GM06990 (cell line): ENCODE results near the gene HFE.

Experiments used
- DNase-seq: peaks from one replicate; pipeline ENCODE4 v3.0.0-alpha.2; 2011; ENCODE audit not compliant: insufficient read length; ENCODE audit errors: extremely low read depth
- H3K27me3 ChIP-seq: replicated peaks from 2 replicates; pipeline ENCODE4 v1.6.0; 2011; ENCODE audit warnings: low read length; ENCODE audit not compliant: control insufficient read depth, insufficient read depth
- H3K36me3 ChIP-seq: 2 replicates; pipeline ENCODE4 v1.5.1; 2011; ENCODE audit warnings: low read length; ENCODE audit not compliant: control insufficient read depth, insufficient read depth
- H3K4me3 ChIP-seq: replicated peaks from 2 replicates; pipeline ENCODE4 v1.5.1; 2011; ENCODE audit warnings: low read depth, mild to moderate bottlenecking, control low read depth, low read length
- TF ChIP-seq, protein P1 (sequence below): IDR thresholded peaks from 2 replicates; pipeline ENCODE4 v1.5.1; 2011; ENCODE audit warnings: low read length, control low read depth, mild to moderate bottlenecking, inconsistent platforms; ENCODE audit not compliant: insufficient read depth, poor library complexity, severe bottlenecking

The HFE gene, protein sequence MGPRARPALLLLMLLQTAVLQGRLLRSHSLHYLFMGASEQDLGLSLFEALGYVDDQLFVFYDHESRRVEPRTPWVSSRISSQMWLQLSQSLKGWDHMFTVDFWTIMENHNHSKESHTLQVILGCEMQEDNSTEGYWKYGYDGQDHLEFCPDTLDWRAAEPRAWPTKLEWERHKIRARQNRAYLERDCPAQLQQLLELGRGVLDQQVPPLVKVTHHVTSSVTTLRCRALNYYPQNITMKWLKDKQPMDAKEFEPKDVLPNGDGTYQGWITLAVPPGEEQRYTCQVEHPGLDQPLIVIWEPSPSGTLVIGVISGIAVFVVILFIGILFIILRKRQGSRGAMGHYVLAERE

DNA sequence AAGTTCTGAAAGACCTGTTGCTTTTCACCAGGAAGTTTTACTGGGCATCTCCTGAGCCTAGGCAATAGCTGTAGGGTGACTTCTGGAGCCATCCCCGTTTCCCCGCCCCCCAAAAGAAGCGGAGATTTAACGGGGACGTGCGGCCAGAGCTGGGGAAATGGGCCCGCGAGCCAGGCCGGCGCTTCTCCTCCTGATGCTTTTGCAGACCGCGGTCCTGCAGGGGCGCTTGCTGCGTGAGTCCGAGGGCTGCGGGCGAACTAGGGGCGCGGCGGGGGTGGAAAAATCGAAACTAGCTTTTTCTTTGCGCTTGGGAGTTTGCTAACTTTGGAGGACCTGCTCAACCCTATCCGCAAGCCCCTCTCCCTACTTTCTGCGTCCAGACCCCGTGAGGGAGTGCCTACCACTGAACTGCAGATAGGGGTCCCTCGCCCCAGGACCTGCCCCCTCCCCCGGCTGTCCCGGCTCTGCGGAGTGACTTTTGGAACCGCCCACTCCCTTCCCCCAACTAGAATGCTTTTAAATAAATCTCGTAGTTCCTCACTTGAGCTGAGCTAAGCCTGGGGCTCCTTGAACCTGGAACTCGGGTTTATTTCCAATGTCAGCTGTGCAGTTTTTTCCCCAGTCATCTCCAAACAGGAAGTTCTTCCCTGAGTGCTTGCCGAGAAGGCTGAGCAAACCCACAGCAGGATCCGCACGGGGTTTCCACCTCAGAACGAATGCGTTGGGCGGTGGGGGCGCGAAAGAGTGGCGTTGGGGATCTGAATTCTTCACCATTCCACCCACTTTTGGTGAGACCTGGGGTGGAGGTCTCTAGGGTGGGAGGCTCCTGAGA, at the start of gene HFE:
TSS of gene HFE (plus strand) at position 146 of the 832 bp plus-strand sequence. CDS start at position 158, 12 bp downstream.
- Histone ChIP-seq H3K36me3 (no peaks in the 10 kb centered on the region; the same call in 1 of the 2 replicates), H3K27me3 (no peaks in the 10 kb centered on the region), H3K4me3 (peak within 1 kb of the TSS; percentile 70)
- peak; percentile 50 for DNase-seq
- TF ChIP-seq, protein P1, sequence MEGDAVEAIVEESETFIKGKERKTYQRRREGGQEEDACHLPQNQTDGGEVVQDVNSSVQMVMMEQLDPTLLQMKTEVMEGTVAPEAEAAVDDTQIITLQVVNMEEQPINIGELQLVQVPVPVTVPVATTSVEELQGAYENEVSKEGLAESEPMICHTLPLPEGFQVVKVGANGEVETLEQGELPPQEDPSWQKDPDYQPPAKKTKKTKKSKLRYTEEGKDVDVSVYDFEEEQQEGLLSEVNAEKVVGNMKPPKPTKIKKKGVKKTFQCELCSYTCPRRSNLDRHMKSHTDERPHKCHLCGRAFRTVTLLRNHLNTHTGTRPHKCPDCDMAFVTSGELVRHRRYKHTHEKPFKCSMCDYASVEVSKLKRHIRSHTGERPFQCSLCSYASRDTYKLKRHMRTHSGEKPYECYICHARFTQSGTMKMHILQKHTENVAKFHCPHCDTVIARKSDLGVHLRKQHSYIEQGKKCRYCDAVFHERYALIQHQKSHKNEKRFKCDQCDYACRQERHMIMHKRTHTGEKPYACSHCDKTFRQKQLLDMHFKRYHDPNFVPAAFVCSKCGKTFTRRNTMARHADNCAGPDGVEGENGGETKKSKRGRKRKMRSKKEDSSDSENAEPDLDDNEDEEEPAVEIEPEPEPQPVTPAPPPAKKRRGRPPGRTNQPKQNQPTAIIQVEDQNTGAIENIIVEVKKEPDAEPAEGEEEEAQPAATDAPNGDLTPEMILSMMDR, result peak; percentile 10

DNA sequence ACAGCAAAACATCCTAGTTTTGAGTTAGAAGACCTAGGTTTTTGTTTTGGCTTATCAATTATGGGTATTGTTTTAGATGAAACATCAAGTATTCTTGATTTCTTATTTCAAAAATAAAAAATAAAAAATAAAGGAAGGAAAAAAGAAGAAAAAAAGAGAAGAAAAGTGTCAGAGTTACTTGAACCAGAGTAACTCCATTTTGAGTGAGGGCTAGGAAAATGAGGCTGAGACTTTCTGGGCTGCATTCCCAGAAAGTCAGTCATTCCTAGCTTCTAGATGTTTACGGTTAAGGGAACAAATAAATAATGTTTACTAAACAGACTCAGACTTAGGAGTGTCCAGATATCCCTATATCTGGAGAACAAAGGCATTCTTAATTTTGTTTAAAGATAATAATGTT, 45.3 kb upstream of the HFE start:
- Histone ChIP-seq H3K36me3 (no peaks in the 10 kb centered on the region), H3K27me3 (no peaks in the 10 kb centered on the region), H3K4me3 (no peak overlapping the region)
- TF ChIP-seq, protein P1, result no peak
- no peak for DNase-seq

GRCh38 chr6:26043384-26044139, 43.7 kb upstream of the HFE start:
- Histone ChIP-seq H3K36me3 (no peaks in the 10 kb centered on the region), H3K4me3 (peak overlapping the region; percentile 64), H3K27me3 (no peaks in the 10 kb centered on the region)
- TF ChIP-seq, protein P1, result no peak
- DNase-seq, result peak; percentile 86

DNA sequence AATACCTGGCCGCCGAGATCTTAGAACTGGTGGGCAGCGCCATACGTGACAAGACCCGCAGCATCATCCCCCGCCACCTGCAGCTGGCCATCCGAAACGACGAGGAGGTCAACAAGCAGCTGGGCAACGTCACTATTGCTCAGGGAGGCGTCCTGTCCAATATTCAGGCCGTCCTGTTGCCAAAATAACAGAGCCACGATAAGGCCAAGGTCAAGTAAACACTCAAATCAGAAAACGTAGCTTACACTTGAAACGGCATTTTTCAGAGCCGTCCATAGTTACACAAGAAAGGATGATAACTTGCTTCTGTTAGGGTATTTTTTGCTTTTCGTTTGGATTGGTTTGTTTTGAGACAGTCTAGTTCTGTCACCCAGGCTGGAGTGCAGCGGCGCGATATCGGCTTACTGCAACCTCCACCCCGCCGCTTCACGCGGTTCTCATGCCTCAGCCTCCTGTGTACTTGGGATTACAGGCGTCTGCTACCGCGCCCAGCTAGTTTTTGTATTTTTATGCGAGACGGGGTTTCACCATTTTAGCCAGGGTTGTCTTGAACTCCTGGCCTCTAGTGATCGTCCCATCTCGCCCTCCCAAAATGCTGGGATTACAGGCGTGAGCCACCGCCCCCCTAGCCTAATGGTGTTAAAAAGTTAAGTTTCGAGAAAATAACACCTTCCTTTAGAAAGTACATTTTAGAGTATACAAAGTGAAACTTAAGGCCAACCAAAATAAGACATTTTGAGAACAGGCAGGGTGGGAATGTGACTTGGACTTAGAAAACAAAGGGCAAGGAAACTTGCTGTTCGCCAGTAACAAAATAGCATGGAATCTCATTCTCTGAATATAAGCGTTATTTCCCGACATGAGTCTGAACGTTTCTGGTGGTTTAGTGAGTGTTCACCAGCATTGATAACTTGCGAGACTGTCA, 42.8 kb upstream of the HFE start:
- peak; percentile 64 for DNase-seq
- no peaks in the 10 kb centered on the region for H3K36me3 ChIP-seq
- no peaks in the 10 kb centered on the region for H3K27me3 ChIP-seq
- TF ChIP-seq, protein P1, result no peak
- peak overlapping the region; percentile 64 for H3K4me3 ChIP-seq
